Measurements from ENCODE around the gene ADGRL4.
"Not testable (repeated sequence)": the region's sequence is repeated elsewhere in the genome, so short reads cannot be mapped to it uniquely, and the experiment has no call there.

The ADGRL4 gene

DNA sequence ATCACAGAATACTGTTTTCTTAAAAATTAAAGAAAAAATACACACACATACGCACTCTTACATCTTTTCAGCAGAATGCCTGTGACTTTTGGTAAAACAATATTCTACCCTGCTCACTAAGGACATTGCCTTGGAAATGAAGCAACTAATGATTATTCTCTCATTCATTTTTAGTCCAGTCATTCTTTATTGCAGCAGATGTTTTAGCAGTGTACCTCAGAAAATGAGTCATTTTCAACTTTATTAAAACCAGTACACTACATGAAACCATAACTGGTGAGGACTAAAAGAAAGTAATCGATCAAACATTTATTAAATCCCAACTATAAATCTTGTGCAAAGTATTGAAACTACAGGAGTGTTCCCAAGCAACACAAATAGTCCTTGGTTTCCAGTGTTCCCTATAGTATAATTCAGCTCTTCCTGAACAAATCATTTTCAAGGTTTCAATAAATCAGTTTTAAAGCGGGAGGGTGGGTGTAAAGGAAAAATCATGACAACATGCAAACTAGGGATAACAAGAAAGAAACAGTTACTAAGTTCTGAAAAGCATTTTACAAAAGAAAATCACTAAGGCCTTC, 114.2 kb downstream of the ADGRL4 start:
- TF ChIP-seq, protein P1, sequence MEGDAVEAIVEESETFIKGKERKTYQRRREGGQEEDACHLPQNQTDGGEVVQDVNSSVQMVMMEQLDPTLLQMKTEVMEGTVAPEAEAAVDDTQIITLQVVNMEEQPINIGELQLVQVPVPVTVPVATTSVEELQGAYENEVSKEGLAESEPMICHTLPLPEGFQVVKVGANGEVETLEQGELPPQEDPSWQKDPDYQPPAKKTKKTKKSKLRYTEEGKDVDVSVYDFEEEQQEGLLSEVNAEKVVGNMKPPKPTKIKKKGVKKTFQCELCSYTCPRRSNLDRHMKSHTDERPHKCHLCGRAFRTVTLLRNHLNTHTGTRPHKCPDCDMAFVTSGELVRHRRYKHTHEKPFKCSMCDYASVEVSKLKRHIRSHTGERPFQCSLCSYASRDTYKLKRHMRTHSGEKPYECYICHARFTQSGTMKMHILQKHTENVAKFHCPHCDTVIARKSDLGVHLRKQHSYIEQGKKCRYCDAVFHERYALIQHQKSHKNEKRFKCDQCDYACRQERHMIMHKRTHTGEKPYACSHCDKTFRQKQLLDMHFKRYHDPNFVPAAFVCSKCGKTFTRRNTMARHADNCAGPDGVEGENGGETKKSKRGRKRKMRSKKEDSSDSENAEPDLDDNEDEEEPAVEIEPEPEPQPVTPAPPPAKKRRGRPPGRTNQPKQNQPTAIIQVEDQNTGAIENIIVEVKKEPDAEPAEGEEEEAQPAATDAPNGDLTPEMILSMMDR (conservative IDR thresholded peaks at IDR 0.05): no peak
- no peak overlapping the region for H3K27ac ChIP-seq

DNA sequence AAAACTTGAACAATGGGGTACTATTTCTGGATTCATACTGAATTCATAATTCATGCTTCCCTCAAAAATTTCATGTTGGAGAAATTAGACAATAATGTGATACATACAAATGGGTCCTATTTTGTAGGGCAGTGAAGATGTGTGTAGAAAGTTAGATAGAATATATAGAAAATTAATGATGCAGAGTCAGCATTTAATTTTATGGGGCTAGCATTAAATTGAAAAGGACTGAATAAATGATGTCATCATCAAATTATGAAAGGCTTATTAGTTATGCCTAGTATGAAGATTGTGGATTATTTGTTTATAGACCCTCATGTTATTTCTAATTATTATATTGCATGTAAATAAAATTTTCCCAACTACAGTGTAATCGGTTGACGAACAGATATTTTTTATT, 119.1 kb downstream of the ADGRL4 start:
- TF ChIP-seq, protein P1 (conservative IDR thresholded peaks at IDR 0.05): no peak
- H3K27ac ChIP-seq: peak overlapping the region; percentile 58

DNA sequence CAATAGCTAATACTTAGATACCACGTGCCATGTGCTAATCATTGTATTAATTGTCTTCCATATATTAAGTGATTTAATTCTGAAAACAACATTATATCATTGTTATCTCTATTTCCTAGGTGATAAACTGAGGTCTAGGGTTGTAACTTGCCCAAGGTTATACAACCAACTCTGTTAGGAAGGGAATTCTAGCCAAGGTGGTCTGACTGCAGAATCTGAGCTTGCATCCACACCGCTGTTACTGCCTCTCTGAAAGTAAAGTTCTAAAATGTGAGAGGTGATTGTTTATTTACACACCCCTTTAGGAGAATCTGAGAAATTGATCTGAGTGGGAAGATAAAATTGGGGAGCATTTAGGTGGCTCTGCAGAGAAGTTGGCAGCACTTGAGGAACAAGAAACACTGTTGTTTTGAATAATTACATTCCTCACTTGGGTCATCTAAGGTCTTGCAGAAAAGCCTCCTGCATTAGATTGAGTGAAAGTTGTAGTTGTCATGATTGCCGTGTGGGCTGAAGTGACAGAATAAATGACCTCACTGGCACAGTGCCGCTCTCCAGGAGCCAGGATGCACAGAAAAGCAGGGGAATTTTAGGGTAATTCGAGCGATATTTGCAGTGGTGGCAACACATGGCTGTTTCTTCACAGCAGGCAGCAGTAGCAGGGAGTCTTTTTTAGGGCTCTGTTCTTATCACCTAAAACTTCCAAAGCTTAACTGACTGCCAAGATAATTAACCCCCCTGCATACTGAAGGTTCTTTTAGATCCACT, 121.7 kb downstream of the ADGRL4 start:
- TF ChIP-seq, protein P1 (conservative IDR thresholded peaks at IDR 0.05): no peak
- no peak overlapping the region for H3K27ac ChIP-seq

DNA sequence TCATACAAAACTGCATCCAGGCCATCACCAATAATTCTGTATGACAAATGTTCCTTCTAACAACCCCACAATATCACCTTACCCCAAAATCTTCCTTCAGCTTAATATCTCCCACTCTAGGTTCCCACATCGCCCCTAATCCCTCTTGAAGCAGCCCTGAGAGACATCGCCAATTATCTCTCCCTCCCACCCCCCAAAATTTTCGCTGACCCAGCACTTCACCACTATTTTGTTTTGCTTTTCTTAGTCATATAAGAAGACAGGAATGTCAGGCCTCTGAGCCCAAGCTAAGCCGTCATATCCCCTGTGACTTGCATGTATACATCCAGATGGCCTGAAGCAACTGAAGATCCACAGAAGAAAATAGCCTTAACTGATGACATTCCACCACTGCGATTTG, 126.3 kb downstream of the ADGRL4 start:
- H3K27ac ChIP-seq: no peak overlapping the region
- TF ChIP-seq, protein P1 (conservative IDR thresholded peaks at IDR 0.05): no peak

DNA sequence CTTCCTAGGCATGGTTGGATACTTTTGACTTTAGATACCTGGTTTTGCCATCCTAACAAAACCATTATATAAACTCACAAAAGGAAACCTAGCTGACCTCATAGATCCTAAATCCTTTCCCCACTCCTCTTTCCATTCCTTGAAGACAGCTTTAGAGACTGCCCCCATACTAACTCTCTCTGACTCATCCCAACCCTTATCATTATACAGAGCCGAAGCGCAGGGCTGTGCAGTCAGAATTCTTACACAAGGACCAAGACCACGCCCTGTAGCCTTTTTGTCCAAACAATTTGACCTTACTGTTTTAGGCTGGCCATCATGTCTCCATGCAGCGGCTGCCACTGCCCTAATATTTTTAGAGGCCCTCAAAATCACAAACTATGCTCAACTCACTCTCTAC, 130.5 kb downstream of the ADGRL4 start:
- not testable (repeated sequence) for H3K27ac ChIP-seq

DNA sequence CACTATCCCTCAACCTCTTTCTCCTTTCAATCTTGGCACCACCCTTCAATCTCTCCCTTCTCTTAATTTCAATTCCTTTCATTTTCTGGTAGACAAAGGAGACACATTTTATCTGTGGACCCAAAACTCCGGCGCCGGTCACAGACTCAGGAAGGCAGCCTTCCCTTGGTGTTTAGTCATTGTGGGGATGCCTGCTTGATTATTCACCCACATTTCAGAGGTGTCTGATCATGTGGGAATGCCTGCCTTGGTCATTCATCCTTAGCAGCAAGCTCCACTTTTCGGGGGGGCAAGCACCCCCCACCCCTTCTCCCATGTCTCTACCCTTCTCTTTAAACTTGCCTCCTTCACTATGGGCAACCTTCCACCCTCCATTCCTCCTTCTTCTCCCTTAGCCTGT, 133.7 kb downstream of the ADGRL4 start:
- not testable (repeated sequence) for H3K27ac ChIP-seq

DNA sequence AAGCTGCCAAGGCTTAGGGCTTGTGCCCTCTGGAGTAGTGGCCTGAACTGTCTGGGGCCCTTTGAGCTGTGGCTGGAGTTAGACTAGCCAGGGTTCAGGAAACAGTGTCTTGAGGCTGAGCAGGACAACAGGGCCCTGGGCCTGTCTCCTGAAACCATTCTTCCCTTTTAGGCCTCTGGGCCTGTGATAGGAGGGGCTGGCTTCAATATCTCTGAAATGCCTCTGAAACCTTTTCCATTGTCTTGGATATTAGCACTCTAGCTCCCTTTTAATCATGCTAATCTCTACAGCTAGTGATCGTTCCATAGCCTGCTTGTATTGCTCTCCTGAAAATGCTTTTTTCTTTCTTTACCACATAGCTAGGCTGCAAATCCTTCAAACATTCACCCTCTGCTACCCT, 135.3 kb downstream of the ADGRL4 start:
- no peak overlapping the region for H3K27ac ChIP-seq
- TF ChIP-seq, protein P1 (conservative IDR thresholded peaks at IDR 0.05): no peak

DNA sequence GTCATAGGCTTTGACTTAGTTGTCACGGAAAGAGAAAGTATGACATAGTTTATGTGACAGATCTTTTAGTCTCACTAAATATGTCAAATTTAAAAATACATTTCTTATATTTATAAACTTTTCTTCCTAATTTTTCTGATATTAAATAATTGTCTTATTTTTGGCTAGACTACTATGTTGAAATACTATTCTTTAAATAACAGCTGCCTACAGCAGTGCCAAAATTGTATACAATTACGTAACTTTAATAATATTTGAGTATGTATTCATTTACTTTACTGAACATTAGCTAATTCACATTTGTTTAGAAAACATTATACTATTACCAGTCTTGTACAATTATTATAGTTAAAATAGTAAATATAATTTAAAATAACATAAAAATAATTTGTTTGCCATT, 137.4 kb downstream of the ADGRL4 start:
- TF ChIP-seq, protein P1 (conservative IDR thresholded peaks at IDR 0.05): no peak
- H3K27ac ChIP-seq: no peak overlapping the region; the same call in 1 of the 2 replicates

Data from VCaP (cell line).